NT2/D1 (cell line): ENCODE results near the gene TPP2.

Experiments
- SUZ12 ChIP-seq: IDR thresholded peaks from 2 replicates; pipeline ENCODE4 v1.6.1; 2011; ENCODE audit not compliant: insufficient read length, insufficient read depth; ENCODE audit errors: extremely low read depth
- YY1 ChIP-seq: IDR thresholded peaks from 2 replicates; pipeline ENCODE4 v1.6.1; 2011; ENCODE audit not compliant: insufficient read length, insufficient read depth

- no peak for TF ChIP-seq SUZ12
- TF ChIP-seq YY1 = no peak
Observed at GRCh38 chr13:102680133-102680717, 83.4 kb downstream of the TPP2 start.
